DMS 273 (cell line): ENCODE results near the gene SERPINA3.

Experiments
- DNase-seq: peaks from one replicate; lab custom pipeline; 2025; ENCODE audit not compliant: unreplicated experiment; lab: John Stamatoyannopoulos, UW

Gene SERPINA3

GRCh38 chr14:94650806-94651805 is 38.9 kb downstream of the SERPINA3 start:
- no peak for DNase-seq

DNA sequence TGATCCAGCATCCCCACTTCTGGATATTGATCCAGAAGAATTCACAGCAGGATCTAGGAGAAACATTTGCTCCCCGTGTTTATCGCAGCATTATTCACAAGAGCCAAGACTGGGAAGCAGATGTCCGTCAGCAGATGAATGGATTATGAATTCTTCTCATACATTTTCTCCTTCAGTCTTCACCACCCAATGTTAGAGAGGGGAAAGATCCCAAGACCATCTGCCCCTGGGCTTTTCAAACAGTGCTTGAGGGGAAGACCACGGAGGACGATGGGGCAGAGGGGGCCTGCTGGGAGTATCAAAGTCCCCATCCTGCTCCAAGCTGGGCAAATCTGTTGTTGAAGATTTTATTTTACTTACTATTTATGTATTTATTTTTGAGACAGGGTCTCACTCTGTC is 41.1 kb downstream of the SERPINA3 start:
- no peak for DNase-seq

GRCh38 chr14:94654071-94654861 is 42.1 kb downstream of the SERPINA3 start:
- no peak for DNase-seq

GRCh38 chr14:94655169-94655710 is 43.0 kb downstream of the SERPINA3 start:
- DNase-seq: no peak

GRCh38 chr14:94656043-94656442 is 43.9 kb downstream of the SERPINA3 start:
- no peak for DNase-seq

DNA sequence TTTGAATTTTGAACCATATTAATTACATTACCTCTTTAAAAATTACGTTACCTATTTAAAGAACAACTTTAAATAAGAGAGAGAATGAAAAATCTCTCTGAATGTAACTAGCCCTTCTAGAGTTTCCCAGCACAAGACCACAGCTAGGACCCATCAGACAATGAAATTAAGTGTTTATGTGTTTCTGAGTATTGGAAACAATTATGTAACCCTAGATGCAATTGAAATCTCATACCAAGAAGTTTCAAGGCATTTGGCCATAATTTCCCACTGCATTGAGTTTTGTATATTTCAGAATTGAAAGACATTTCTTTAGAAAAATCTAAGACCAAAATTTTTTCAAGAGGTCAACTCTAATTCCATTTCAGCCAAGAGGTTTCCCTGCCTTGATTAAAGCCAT is 47.1 kb downstream of the SERPINA3 start:
- DNase-seq: no peak

- no peak for DNase-seq
Measured at GRCh38 chr14:94659901-94660300, 47.7 kb downstream of the SERPINA3 start.

DNA sequence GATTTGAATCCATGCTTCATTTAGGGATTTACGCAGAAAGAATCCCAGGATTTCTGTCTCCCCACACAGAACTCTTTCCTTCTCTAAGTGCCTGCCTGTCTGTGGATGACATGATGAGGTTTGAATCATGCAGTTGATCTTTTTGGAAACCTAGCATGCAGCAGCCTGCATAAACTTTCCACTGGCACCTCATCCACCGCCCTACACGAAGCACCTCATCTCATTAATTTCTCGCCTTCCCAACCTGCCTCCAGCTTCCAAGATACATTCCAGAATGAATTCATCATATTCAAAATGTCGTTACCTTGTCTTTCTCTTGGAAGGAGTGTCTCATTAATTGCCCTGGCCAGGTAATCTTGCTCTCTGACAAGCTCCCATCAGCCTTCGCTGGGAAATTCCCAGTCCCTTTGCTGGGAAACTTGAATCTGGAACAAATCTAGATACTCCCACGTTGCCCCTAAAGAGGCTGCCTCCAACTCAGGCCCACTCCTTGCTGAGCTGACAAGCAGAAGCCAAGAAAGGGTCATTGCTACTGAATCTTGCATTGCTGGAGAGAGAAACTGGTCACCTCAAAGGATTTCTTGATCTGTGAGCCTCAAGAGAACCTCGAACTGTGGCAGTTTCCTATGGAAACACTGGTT is 48.2 kb downstream of the SERPINA3 start:
- no peak for DNase-seq

- DNase-seq: no peak
Measured at GRCh38 chr14:94663538-94663937, 51.3 kb downstream of the SERPINA3 start.

DNA sequence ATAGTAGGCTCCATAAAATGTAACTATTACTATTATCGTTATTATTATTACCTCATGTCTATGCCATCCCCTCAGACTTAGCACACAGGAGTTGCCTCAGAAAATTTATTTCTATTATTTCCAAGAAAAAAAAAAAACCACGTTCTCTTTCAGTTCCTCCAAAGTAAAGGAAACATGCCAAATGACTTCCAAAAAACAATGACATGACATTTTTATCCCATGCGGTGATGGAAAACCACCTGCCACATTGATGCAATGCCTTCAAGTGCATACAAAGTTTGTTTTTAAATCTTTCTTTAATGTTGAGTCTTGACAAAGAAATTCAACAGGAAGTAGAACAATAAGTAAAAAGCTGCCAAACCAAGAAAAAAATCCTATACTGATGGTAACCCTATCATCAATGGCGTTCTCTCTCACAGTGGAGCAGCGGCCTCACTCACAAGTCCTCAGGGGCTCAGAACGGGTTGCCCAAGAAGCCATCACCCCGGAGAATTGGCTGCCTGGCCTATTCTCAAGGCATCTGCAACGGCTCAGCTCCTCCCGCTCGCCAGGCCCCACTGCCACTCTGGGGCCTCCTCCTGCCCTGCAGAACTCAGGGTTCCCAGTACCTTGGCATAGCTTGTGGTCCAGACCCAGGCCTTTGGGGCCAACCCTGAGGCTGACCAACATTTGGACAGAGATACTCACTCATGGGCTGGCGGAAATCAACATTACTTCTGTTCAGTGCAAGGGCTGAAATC is 51.9 kb downstream of the SERPINA3 start:
- no peak for DNase-seq

DNA sequence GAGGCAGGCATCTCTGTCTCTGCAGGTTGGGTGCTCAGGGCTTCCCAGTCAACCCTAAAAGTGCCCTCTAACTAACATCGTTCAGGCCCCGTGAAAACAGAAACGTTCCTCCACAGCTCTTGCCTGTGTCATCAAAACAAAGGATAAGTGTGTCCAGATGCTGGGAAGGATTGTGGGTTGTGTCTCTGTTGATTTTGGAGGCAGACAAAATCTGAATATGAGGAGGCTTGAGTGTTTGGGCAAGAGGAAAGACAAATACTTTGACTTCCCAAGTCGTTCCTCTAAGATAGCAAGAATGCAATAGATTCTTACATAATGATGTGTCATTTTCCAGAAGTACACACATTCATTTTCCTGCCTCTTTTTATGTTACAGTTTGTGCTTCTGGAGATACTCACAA is 52.9 kb downstream of the SERPINA3 start:
- DNase-seq: no peak

GRCh38 chr14:94665544-94665943 is 53.4 kb downstream of the SERPINA3 start:
- no peak for DNase-seq

DNA sequence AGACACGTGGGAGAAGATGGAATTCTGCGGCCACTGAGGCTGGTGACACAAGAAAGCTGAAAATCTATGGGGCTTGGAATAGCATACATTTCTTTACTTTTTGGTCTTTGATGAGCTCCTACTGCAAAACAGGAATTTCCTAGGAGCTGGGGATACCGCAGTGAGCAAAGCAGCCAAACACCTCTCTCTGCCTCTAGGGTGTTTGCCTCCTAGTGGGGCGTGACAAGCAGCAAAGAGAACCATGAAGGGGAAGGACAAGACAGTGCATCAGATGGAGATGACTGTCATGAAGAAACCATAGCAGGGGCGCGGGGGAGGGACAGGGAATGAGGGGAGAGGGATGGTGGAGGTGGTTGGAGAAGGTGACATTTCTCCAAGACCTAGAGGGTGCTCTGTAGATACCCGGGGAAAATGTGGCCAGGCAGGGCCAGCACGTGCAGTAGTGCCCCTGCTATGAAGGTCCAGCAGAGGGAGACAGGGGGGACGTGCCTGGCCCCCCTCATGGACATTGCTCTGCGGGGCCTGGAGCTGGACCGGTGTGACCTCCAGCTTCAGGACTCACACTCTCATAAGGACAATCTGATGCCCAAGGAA is 58.6 kb downstream of the SERPINA3 start:
- DNase-seq: no peak

GRCh38 chr14:94671870-94672444 is 59.8 kb downstream of the SERPINA3 start:
- DNase-seq: no peak

- DNase-seq: no peak
Measured at GRCh38 chr14:94673071-94673470, 60.9 kb downstream of the SERPINA3 start.
